Omental fat pad (tissue), 4 donors: Measurements from ENCODE around the gene DEDD2. TPM values are rescaled to one million over a fixed set of nuclear protein-coding genes. Genes with fewer than 3 reads are reported as not detected.

ENCODE experiments used
- ATAC-seq: fragments of 150-250 bp; one replicate; pipeline ENCODE4 v1.9.1; 2016; ENCODE audit warnings: mild to moderate bottlenecking, moderate library complexity; ENCODE audit not compliant: low FRiP score
- DNase-seq: peaks from one replicate; pipeline ENCODE4 v3.0.0-alpha.2; 2019; ENCODE audit warnings: low spot score
- CTCF ChIP-seq, 3 donors: fragments of 450-650 bp; IDR thresholded peaks; one replicate each; pipeline ENCODE4 v1.5.1; 2016 to 2017; ENCODE audit warnings: antibody characterized with exemption in 3 of 3, mild to moderate bottlenecking in 3 of 3, moderate library complexity in 2 of 3
- total RNA-seq, 4 donors: library from RNA; depleted of rRNA; stranded (reverse); fragments of >200 nt; gene quantifications; one replicate each; pipeline ENCODE4 v1.1.0, GENCODE V29; 2016

The DEDD2 gene
- total RNA-seq, 4 donors from 2014 or later, result 22.0 to 59.3 (median 29.9) TPM

GRCh38 chr19:42165146-42165545 is 52.3 kb downstream of the DEDD2 start:
- no peak for DNase-seq
- no peak for TF ChIP-seq CTCF (IDR thresholded peaks at IDR 0.05)
- no peak for ATAC-seq

GRCh38 chr19:42161616-42162263 is 55.7 kb downstream of the DEDD2 start:
- ATAC-seq (no peak), DNase-seq (no peak)
- TF ChIP-seq CTCF (IDR thresholded peaks at IDR 0.05), result no peak

GRCh38 chr19:42159942-42160341 is 57.5 kb downstream of the DEDD2 start:
- TF ChIP-seq CTCF (IDR thresholded peaks at IDR 0.05), result no peak
- no peak for DNase-seq
- ATAC-seq, result no peak

GRCh38 chr19:42158926-42159325 is 58.6 kb downstream of the DEDD2 start:
- no peak for DNase-seq
- no peak for TF ChIP-seq CTCF (IDR thresholded peaks at IDR 0.05)
- ATAC-seq, result no peak

DNA sequence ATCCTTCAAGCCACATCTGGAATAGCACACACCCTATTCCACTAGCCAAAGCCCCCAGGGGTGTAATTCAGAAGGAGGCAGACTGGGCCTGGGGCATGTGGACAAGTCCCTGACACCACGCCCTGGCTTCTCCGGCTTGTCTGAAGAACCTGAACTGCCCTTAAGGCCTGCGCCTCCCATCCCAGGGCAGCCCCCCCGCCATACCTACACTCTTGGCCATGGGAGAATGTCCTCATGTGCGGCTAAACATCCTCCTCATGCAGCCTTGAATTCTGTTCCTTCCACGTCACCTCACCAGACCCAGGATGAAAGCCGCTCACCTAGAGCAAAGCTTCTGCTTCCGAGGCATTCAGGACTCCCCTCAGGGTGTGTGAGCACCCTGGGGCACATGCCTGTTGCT is 60.9 kb downstream of the DEDD2 start:
- no peak for TF ChIP-seq CTCF (IDR thresholded peaks at IDR 0.05)
- no peak for ATAC-seq
- no peak for DNase-seq

DNA sequence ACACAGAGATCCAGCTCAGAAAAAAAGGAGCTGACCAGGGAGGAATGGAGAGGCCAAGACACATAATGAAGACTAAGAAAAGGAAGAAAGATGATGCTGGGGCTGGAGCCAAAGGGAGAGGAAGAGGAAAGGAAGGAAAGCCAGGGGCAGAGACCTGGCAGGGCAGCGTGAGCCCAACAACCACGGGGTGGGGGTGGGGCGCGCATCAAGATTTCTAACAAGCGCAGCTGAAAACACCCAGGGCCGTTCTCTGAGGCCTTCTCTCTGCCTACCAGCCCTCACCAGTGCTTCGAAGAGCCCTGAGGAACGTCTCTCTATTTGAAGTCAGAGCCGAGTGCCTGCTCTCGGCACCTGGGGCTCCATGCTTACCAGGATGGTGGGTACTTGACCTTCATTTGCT is 61.7 kb downstream of the DEDD2 start:
- ATAC-seq, result no peak
- DNase-seq, result no peak
- TF ChIP-seq CTCF (IDR thresholded peaks at IDR 0.05), result no peak
